ENCODE measurements around the gene HJURP.

DNA sequence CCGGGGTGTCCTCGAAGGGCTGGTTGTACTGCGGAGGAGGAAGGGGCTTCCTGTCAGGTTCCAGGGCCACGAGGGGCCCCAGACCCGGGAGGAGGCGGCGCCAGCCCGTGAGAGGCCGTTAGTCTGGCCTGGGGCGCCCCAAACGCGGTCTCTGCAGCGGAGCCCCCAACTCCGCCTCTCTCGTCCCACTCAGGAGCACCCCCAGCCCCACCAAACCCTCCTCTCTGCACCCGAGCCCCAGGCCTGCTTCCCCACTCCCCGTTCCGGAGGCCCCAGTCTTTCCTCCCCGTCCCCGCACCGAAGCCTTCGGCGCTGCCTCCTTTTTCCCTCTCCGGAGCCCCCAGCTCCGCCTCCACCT is 473 bp downstream of the HJURP start:
- TF ChIP-seq, protein P1, sequence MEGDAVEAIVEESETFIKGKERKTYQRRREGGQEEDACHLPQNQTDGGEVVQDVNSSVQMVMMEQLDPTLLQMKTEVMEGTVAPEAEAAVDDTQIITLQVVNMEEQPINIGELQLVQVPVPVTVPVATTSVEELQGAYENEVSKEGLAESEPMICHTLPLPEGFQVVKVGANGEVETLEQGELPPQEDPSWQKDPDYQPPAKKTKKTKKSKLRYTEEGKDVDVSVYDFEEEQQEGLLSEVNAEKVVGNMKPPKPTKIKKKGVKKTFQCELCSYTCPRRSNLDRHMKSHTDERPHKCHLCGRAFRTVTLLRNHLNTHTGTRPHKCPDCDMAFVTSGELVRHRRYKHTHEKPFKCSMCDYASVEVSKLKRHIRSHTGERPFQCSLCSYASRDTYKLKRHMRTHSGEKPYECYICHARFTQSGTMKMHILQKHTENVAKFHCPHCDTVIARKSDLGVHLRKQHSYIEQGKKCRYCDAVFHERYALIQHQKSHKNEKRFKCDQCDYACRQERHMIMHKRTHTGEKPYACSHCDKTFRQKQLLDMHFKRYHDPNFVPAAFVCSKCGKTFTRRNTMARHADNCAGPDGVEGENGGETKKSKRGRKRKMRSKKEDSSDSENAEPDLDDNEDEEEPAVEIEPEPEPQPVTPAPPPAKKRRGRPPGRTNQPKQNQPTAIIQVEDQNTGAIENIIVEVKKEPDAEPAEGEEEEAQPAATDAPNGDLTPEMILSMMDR (IDR thresholded peaks at IDR 0.05): no peak
- TF ChIP-seq POLR2AphosphoS5 (IDR thresholded peaks at IDR 0.05) (no peak), EP300 (IDR thresholded peaks at IDR 0.05) (no peak), POLR2A (IDR thresholded peaks at IDR 0.05; ENCODE audit: low read depth) (no peak)

All from esophagus muscularis mucosa (tissue), 4 donors.